ENCODE data around the gene AP1G1.

The AP1G1 gene

DNA sequence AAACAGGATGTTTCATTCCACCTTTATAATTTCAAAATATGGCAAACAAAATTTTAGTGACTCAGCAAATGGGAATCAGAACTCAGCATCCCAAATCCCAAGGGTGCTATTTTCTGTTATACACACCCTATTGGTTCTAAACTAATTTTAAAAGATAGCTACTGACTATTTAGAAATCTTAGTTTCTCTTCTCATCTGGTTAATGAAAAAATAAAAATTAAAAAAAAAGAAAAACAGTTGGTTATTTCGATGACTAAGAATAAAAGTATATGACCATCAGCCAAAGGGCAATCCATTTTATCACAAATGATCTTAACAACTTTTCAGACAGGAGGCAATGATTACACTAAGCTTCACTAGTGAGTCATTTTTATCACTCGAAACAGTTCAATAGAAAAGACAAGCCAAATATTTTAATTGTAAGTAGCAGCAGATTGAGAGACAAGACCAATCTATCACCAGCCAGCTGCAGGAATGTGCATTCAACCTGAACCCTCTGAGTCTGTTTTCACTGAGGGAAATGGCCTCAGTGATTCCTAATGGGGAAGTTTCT is 99.3 kb downstream of the AP1G1 start (continued):
- TF ChIP-seq, protein P1, sequence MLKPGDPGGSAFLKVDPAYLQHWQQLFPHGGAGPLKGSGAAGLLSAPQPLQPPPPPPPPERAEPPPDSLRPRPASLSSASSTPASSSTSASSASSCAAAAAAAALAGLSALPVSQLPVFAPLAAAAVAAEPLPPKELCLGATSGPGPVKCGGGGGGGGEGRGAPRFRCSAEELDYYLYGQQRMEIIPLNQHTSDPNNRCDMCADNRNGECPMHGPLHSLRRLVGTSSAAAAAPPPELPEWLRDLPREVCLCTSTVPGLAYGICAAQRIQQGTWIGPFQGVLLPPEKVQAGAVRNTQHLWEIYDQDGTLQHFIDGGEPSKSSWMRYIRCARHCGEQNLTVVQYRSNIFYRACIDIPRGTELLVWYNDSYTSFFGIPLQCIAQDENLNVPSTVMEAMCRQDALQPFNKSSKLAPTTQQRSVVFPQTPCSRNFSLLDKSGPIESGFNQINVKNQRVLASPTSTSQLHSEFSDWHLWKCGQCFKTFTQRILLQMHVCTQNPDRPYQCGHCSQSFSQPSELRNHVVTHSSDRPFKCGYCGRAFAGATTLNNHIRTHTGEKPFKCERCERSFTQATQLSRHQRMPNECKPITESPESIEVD (tag by site-specific recombination; IDR thresholded peaks at IDR 0.05) = no peak
- TF ChIP-seq PRDM1 (tag by site-specific recombination; IDR thresholded peaks at IDR 0.05) = peak; percentile 23; the same call in 1 of the 2 replicates
- TF ChIP-seq, protein P2, sequence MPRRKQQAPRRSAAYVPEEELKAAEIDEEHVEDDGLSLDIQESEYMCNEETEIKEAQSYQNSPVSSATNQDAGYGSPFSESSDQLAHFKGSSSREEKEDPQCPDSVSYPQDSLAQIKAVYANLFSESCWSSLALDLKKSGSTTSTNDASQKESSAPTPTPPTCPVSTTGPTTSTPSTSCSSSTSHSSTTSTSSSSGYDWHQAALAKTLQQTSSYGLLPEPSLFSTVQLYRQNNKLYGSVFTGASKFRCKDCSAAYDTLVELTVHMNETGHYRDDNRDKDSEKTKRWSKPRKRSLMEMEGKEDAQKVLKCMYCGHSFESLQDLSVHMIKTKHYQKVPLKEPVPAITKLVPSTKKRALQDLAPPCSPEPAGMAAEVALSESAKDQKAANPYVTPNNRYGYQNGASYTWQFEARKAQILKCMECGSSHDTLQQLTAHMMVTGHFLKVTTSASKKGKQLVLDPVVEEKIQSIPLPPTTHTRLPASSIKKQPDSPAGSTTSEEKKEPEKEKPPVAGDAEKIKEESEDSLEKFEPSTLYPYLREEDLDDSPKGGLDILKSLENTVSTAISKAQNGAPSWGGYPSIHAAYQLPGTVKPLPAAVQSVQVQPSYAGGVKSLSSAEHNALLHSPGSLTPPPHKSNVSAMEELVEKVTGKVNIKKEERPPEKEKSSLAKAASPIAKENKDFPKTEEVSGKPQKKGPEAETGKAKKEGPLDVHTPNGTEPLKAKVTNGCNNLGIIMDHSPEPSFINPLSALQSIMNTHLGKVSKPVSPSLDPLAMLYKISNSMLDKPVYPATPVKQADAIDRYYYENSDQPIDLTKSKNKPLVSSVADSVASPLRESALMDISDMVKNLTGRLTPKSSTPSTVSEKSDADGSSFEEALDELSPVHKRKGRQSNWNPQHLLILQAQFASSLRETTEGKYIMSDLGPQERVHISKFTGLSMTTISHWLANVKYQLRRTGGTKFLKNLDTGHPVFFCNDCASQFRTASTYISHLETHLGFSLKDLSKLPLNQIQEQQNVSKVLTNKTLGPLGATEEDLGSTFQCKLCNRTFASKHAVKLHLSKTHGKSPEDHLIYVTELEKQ (tag by site-specific recombination; IDR thresholded peaks at IDR 0.05; ENCODE audit: borderline replicate concordance) = no peak
- TF ChIP-seq, protein P3, sequence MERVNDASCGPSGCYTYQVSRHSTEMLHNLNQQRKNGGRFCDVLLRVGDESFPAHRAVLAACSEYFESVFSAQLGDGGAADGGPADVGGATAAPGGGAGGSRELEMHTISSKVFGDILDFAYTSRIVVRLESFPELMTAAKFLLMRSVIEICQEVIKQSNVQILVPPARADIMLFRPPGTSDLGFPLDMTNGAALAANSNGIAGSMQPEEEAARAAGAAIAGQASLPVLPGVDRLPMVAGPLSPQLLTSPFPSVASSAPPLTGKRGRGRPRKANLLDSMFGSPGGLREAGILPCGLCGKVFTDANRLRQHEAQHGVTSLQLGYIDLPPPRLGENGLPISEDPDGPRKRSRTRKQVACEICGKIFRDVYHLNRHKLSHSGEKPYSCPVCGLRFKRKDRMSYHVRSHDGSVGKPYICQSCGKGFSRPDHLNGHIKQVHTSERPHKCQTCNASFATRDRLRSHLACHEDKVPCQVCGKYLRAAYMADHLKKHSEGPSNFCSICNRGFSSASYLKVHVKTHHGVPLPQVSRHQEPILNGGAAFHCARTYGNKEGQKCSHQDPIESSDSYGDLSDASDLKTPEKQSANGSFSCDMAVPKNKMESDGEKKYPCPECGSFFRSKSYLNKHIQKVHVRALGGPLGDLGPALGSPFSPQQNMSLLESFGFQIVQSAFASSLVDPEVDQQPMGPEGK (tag by site-specific recombination; IDR thresholded peaks at IDR 0.05) = no peak
- TF ChIP-seq, protein P4, sequence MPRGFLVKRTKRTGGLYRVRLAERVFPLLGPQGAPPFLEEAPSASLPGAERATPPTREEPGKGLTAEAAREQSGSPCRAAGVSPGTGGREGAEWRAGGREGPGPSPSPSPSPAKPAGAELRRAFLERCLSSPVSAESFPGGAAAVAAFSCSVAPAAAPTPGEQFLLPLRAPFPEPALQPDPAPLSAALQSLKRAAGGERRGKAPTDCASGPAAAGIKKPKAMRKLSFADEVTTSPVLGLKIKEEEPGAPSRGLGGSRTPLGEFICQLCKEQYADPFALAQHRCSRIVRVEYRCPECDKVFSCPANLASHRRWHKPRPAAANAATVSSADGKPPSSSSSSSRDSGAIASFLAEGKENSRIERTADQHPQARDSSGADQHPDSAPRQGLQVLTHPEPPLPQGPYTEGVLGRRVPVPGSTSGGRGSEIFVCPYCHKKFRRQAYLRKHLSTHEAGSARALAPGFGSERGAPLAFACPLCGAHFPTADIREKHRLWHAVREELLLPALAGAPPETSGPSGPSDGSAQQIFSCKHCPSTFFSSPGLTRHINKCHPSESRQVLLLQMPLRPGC (tag by site-specific recombination; IDR thresholded peaks at IDR 0.05) = no peak
- TF ChIP-seq ZNF747 (tag by site-specific recombination; IDR thresholded peaks at IDR 0.05) = no peak

DNA sequence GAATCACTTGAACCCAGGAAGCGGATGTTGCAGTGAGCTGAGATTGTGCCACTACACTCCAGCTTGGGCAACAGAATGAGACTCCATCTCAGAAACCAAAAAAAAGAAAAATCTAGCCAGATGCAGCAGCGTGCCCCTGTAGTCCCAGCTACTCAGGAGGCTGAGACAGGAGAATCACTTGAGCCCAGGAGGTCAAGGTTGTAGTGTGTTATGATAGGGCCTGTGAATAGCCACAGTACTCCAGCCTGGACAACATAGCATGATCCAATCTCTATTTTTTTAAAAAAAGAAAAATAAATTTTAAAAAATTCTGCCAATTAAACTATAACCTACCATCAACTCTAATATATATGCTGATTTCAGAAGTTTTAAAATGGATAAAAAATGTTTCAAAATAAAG is 99.9 kb downstream of the AP1G1 start:
- POLR2A ChIA-PET = interaction anchor here (0.6 kb wide), 1 partner anchor 140 kb away, joined by 5 read pairs; no protein-coding TSS in a partner anchor
- no peak overlapping the region for H3K4me3 ChIP-seq (ENCODE audit: low read depth, low read length)

DNA sequence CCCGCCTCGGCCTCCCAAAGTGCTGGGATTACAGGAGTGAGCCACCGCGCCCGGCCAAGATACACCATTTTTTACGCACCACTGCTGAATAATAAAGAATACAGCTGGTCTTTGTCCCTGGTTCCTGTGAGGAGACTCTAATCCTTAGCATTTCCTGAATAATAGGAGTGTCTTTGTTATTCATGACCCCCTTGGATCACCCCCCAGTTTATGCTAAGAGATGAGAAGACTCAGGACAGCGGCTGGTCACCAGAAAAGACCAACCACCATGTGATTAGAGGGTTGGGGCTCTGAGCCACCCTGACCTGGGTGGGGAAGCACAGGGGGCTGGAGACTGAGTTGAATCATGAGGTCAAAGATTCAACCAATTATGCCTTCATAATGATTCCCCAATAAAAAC is 101.4 kb downstream of the AP1G1 start:
- Histone ChIP-seq H3K9me3 (ENCODE audit: control insufficient read depth, insufficient read depth, low read depth, low read length) (no peaks in the 10 kb centered on the region), H3K36me3 (ENCODE audit: control insufficient read depth in 2 of 2, insufficient read depth in 1 of 2, low read length in 2 of 2) (peaks cover 0 to 6% of the 10 kb centered on the region in 2 experiments; a peak in 1 of 3 replicates), H3K4me1 (ENCODE audit: control insufficient read depth, insufficient read depth, low read length) (peaks cover 7% of the 10 kb centered on the region; the same call in 1 of the 2 replicates), H3K27ac (ENCODE audit: extremely low read depth, low read depth, low read length) (no peak overlapping the region), H3K4me3 (ENCODE audit: low read depth, low read length) (no peak overlapping the region)
- POLR2A ChIA-PET = interaction anchor here (0.6 kb wide), 1 partner anchor 22 kb away, joined by 3 read pairs; no protein-coding TSS in a partner anchor
- CTCF ChIA-PET = no interaction called here
- TF ChIP-seq ZNF274 (IDR thresholded peaks at IDR 0.05; ENCODE audit: low read length) (no peak), ZNF274 (tag by site-specific recombination; IDR thresholded peaks at IDR 0.05; ENCODE audit: borderline replicate concordance) (no peak), ZNF473 (tag by site-specific recombination; IDR thresholded peaks at IDR 0.05) (no peak), ZBTB48 (tag by site-specific recombination; IDR thresholded peaks at IDR 0.05) (no peak), ZNF202 (tag by site-specific recombination; IDR thresholded peaks at IDR 0.05; ENCODE audit: borderline replicate concordance) (no peak), ZNF501 (tag by site-specific recombination; IDR thresholded peaks at IDR 0.05) (no peak)
- TF ChIP-seq, protein P5, sequence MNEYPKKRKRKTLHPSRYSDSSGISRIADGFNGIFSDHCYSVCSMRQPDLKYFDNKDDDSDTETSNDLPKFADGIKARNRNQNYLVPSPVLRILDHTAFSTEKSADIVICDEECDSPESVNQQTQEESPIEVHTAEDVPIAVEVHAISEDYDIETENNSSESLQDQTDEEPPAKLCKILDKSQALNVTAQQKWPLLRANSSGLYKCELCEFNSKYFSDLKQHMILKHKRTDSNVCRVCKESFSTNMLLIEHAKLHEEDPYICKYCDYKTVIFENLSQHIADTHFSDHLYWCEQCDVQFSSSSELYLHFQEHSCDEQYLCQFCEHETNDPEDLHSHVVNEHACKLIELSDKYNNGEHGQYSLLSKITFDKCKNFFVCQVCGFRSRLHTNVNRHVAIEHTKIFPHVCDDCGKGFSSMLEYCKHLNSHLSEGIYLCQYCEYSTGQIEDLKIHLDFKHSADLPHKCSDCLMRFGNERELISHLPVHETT (tag by site-specific recombination; IDR thresholded peaks at IDR 0.05) = no peak

More for the DNA sequence above, 99.9 kb downstream of the AP1G1 start:
- Histone ChIP-seq H3K9me3 (ENCODE audit: control insufficient read depth, insufficient read depth, low read depth, low read length) (no peaks in the 10 kb centered on the region), H3K4me1 (ENCODE audit: control insufficient read depth, insufficient read depth, low read length) (peaks cover 7% of the 10 kb centered on the region; the same call in 1 of the 2 replicates), H3K36me3 (ENCODE audit: control insufficient read depth in 2 of 2, insufficient read depth in 1 of 2, low read length in 2 of 2) (peaks cover 0 to 6% of the 10 kb centered on the region in 2 experiments; a peak in 2 of 3 replicates), H3K27ac (ENCODE audit: extremely low read depth, low read depth, low read length) (no peak overlapping the region)
- CTCF ChIA-PET = no interaction called here
- 0 out of 2 replicates have a peak, but pooled peaks have one; percentile 33 for TF ChIP-seq ZNF121 (tag by site-specific recombination; IDR thresholded peaks at IDR 0.05)
- TF ChIP-seq, protein P6, sequence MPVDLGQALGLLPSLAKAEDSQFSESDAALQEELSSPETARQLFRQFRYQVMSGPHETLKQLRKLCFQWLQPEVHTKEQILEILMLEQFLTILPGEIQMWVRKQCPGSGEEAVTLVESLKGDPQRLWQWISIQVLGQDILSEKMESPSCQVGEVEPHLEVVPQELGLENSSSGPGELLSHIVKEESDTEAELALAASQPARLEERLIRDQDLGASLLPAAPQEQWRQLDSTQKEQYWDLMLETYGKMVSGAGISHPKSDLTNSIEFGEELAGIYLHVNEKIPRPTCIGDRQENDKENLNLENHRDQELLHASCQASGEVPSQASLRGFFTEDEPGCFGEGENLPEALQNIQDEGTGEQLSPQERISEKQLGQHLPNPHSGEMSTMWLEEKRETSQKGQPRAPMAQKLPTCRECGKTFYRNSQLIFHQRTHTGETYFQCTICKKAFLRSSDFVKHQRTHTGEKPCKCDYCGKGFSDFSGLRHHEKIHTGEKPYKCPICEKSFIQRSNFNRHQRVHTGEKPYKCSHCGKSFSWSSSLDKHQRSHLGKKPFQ (tag by site-specific recombination; IDR thresholded peaks at IDR 0.05) = no peak

All from HEK293 (cell line).